Measurements from ENCODE around the gene TMPRSS6.

The TMPRSS6 gene

GRCh38 chr22:37057796-37058510 lies 51.6 kb downstream of the TMPRSS6 start:
- H3K36me3 ChIP-seq = peaks cover 66% of the 10 kb centered on the region
- no peaks in the 10 kb centered on the region for H3K9me3 ChIP-seq (ENCODE audit: severe bottlenecking)
- no peak for DNase-seq
- no peak overlapping the region for H3K27ac ChIP-seq
- no peak for TF ChIP-seq CTCF (IDR thresholded peaks at IDR 0.05; ENCODE audit: low read depth, low read length)
- H3K27me3 ChIP-seq (ENCODE audit: insufficient read depth, low read depth, severe bottlenecking) = no peaks in the 10 kb centered on the region
- H3K4me3 ChIP-seq (ENCODE audit: low read depth, low read length) = no peak overlapping the region

- DNase-seq = no peak
- no peak for TF ChIP-seq CTCF (IDR thresholded peaks at IDR 0.05; ENCODE audit: low read depth, low read length)
- no peaks in the 10 kb centered on the region for H3K27me3 ChIP-seq (ENCODE audit: insufficient read depth, low read depth, severe bottlenecking)
- no peak overlapping the region for H3K27ac ChIP-seq
- H3K36me3 ChIP-seq = peaks cover 66% of the 10 kb centered on the region
- H3K4me3 ChIP-seq (ENCODE audit: low read depth, low read length) = no peak overlapping the region
- H3K9me3 ChIP-seq (ENCODE audit: severe bottlenecking) = no peaks in the 10 kb centered on the region
Observed at GRCh38 chr22:37057226-37057625, 52.3 kb downstream of the TMPRSS6 start.

- no peak overlapping the region for H3K4me3 ChIP-seq (ENCODE audit: low read depth, low read length)
- no peak for DNase-seq
- TF ChIP-seq CTCF (IDR thresholded peaks at IDR 0.05; ENCODE audit: low read depth, low read length) = no peak
- H3K9me3 ChIP-seq (ENCODE audit: severe bottlenecking) = no peaks in the 10 kb centered on the region
- H3K27ac ChIP-seq = peak overlapping the region; percentile 89
- no peaks in the 10 kb centered on the region for H3K27me3 ChIP-seq (ENCODE audit: insufficient read depth, low read depth, severe bottlenecking)
- peaks cover 58% of the 10 kb centered on the region for H3K36me3 ChIP-seq
Observed at GRCh38 chr22:37056246-37056645, 53.3 kb downstream of the TMPRSS6 start.

GRCh38 chr22:37054600-37055365 lies 54.7 kb downstream of the TMPRSS6 start:
- no peak for TF ChIP-seq CTCF (IDR thresholded peaks at IDR 0.05; ENCODE audit: low read depth, low read length)
- Histone ChIP-seq H3K9me3 (ENCODE audit: severe bottlenecking) (no peaks in the 10 kb centered on the region), H3K36me3 (peaks cover 45% of the 10 kb centered on the region), H3K27ac (peak overlapping the region; percentile 89), H3K27me3 (ENCODE audit: insufficient read depth, low read depth, severe bottlenecking) (no peaks in the 10 kb centered on the region), H3K4me3 (ENCODE audit: low read depth, low read length) (peak overlapping the region; percentile 33)
- peak; percentile 81 for DNase-seq

GRCh38 chr22:37054056-37054395 lies 55.5 kb downstream of the TMPRSS6 start:
- no peaks in the 10 kb centered on the region for H3K27me3 ChIP-seq (ENCODE audit: insufficient read depth, low read depth, severe bottlenecking)
- peak; percentile 93 for DNase-seq
- H3K4me3 ChIP-seq (ENCODE audit: low read depth, low read length) = peak overlapping the region; percentile 33
- peak overlapping the region; percentile 89 for H3K27ac ChIP-seq
- H3K9me3 ChIP-seq (ENCODE audit: severe bottlenecking) = no peaks in the 10 kb centered on the region
- no peak for TF ChIP-seq CTCF (IDR thresholded peaks at IDR 0.05; ENCODE audit: low read depth, low read length)
- peaks cover 39% of the 10 kb centered on the region for H3K36me3 ChIP-seq

All from WERI-Rb-1 (cell line).